Stimulated activated CD8-positive, alpha-beta memory T cell treated with anti-CD3 and anti-CD28 coated beads, Interleukin-4, amount 100 ng/mL, for 1 hour (primary cell): ENCODE data around the gene SCRN1.

Experiments used
- DNase-seq, 2 donors: peaks; one replicate each; pipeline ENCODE4 v3.0.0-alpha.2; 2020; ENCODE audit warnings: low read depth in 2 of 2, low spot score in 1 of 2

SCRN1 gene, protein sequence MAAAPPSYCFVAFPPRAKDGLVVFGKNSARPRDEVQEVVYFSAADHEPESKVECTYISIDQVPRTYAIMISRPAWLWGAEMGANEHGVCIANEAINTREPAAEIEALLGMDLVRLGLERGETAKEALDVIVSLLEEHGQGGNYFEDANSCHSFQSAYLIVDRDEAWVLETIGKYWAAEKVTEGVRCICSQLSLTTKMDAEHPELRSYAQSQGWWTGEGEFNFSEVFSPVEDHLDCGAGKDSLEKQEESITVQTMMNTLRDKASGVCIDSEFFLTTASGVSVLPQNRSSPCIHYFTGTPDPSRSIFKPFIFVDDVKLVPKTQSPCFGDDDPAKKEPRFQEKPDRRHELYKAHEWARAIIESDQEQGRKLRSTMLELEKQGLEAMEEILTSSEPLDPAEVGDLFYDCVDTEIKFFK

DNA sequence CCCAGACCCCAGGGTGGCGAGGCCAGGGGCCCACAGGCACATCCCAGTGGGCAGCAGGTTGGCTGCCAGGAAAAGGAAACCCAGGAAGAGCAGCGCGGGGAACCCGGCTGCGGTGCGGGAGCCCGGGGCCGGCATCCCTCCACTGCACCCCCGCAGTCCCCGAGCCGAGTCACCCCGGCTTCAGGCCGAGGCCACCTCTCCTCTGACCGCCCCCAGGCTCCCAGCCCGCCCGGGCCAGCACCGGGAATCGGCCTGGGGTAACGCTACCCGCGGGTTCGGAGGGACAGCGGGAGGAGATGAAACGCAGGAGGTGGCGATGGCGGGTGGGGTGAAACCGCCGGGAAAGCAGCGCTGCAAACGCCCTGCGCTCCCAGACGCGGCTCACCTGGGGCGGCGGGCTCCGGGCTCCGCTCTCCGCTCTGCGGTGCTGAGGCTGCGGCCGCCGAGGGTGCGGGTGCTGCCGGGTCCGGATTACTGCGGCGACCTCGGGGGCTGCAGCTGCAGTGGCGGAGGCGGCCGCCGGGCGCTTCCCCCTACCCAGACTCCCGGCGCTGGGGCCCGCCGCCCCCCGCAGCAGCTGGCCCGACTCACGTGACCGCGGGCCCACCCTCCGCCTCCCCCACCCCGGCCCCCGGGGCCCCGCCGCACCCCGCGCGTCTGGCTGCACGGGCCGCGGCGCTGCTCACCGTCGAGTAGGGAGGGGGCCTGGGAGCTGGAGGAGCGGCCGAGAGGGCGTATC, at the start of gene SCRN1:
Gene SCRN1, minus strand, starts transcription at position 545 of the 739 bp plus-strand sequence. CDS start 20,734 bp downstream, outside the sequence.
- no peak for DNase-seq

- no peak for DNase-seq
Measured at GRCh38 chr7:30038196-30038980, 48.8 kb upstream of the SCRN1 start.

DNA sequence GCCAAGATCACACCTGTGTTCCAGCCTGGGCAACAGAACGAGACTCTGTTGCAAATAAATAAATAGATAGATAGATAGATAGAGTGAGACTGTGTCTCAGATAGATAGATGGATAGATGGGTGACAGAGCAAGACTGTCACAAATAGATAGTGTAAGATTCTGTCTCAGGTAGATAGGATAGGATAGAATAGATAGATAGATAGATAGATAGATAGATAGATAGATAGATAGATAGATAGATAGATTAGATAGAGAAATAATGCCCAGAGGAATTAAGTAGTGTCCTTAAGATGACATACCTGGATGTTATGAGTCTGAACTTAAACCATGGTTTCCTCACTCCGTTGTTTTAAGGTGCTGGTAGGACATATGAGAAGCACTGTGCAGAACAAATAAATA, 46.6 kb upstream of the SCRN1 start:
- no peak for DNase-seq

- no peak for DNase-seq
Measured at GRCh38 chr7:30034501-30034900, 44.9 kb upstream of the SCRN1 start.

GRCh38 chr7:30032310-30033125, 42.9 kb upstream of the SCRN1 start:
- no peak for DNase-seq

DNA sequence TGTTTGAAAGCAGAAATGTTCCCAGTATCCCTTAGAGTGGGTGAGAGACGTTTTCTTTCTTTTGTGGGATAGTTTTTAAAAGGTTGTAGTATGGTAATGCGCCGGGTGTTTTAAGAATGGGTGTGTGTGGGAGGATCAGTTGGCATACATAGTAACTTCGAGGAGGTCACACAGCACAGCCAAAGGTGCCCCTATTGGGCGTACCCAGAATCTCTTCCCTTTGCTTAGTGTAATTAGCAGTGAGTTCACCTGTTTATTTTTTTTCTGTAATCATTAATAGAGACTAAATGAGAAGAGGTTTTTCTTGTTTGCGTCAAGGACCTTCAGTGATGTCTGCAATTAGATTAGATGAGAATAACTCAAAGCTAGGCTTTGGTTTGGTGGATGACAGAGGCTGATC, 40.1 kb upstream of the SCRN1 start:
- no peak for DNase-seq

- DNase-seq = peak in 1 of 2 donors; percentile 6
Measured at GRCh38 chr7:30028749-30029635, 39.4 kb upstream of the SCRN1 start.

- peak; percentile 55 to 76 for DNase-seq
Measured at GRCh38 chr7:30028216-30028748, 38.7 kb upstream of the SCRN1 start, which contains the start of gene PLEKHA8. TSS of gene PLEKHA8 (plus strand) at chr7:30028412. CDS start at chr7:30028763, 351 bp downstream.

DNA sequence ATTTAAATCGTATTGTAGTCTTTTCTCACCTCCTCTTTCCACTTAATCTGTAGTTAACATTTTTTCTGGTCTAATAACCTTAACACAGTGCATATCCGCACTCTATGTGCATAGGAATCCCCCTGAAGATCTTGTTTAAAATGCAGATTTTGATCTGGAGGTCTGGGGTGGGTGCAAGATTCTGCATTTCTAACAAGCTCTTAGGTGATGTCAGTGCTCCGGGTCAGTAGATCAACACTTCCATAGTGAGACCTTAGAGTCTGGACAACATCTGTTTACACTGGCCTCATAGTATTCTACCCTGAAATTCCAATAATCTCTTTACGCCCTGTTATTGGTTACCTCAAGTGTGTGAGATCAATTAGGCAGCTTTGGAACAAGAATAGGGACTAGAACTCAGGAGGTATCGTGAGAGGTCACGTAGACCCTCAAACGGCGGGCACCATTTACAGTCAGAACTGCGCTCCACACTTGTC, 38.2 kb upstream of the SCRN1 start:
- DNase-seq = no peak

DNA sequence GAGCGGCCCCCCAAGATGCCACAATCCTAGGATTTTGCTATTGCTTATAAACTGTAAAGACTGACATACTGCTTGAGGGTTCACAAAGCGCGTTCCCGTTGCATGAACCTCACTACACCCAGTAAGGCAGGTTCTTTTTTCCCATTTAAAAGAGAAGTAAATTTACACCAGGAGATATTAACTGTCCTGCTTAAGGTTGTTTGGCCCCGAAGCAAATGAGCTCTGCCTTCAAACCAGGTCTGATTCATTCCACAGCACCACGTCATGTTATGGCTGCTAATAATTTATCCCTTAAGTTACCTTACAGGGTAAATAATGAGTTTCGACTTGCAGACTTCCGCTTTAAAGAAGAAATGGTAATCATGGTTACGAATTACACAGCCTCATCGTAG, 37.5 kb upstream of the SCRN1 start:
- no peak for DNase-seq

GRCh38 chr7:30026229-30027064, 36.8 kb upstream of the SCRN1 start, which contains the start of gene FKBP14:
TSS of gene FKBP14 (minus strand) at chr7:30026702. CDS start at chr7:30026508, 194 bp downstream.
- peak; percentile 67 to 82 for DNase-seq

DNA sequence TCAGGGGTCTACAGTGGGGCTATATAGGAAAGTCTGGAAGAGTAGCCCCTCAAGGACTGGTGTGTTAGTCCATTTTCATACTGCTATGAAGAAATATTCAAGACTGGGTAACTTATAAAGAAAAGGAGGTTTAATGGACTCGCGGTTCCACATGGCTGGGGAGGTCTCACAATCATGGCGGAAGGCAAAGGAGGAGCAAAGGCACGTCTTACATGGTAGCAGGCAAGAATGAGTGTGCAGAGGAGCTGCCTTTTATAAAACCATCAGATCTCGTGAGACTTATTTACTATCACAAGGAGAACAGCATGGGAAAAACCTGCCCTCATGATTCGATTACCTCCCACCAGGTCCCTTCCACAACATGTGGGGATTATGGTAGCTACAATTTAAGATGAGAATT, 33.9 kb upstream of the SCRN1 start:
- no peak for DNase-seq

DNA sequence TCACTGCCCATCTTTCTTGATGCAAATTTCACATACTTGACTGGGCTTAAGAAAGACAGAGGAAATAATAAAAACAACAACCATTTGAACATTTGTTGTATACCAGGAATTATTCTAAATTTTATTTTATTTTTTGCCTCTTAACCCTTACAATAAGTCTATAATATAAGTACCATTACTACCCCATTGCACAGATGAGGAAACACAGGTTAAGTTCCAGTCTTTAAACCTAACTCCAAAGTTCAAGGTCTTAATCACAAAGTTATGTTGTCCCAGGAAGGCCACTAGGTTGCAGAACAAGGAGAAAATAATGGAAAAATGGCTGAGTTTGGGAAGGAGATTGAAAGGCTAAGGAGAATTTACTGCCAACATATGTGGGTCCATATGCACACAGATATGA, 33.4 kb upstream of the SCRN1 start:
- DNase-seq = no peak

DNA sequence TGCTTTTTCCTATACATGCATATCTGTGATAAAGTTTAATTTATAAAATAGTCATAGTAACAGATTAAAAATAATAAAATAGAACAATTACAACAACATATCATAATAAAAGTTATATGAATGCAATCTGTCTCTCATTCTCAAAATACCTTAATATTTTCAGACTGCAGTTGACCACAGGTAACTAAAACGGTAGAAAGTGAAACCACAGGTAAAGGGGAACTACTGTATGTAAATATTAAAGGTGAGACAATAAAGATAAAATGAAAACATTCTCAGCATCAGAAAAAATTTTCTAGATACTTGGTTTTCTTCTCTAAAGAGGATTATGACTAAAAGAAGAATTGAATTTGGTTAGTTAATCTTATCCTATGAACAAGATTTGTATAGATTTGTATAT, 30.9 kb upstream of the SCRN1 start:
- DNase-seq = no peak

GRCh38 chr7:30019960-30020359, 30.4 kb upstream of the SCRN1 start:
- no peak for DNase-seq

- DNase-seq = no peak
Measured at GRCh38 chr7:30019387-30019786, 29.8 kb upstream of the SCRN1 start.

- DNase-seq = no peak
Measured at GRCh38 chr7:30018451-30018850, 28.9 kb upstream of the SCRN1 start.

GRCh38 chr7:30012757-30013156, 23.2 kb upstream of the SCRN1 start:
- no peak for DNase-seq
